ENCODE data around the gene CHRNA4. TPM values are rescaled to one million over a fixed set of nuclear protein-coding genes. Genes with fewer than 3 reads are reported as not detected.
"Not testable (repeated sequence)": the region's sequence is repeated elsewhere in the genome, so short reads cannot be mapped to it uniquely, and the experiment has no call there.

Gene CHRNA4
- total and polyA plus RNA-seq, 5 donors: 0.02 to 0.54 (median 0.27) TPM; not detected in 1

GRCh38 chr20:63383556-63383955, 22.4 kb upstream of the CHRNA4 start:
- no peaks in the 10 kb centered on the region for H3K9me3 ChIP-seq (ENCODE audit: control insufficient read depth, low read length)
- no peak overlapping the region for H3K4me3 ChIP-seq (ENCODE audit: low read length)
- intact Hi-C loops (cut with DNase I): loop anchor here in 1 of 4 donors (2.0 kb wide), 1 partner anchor 75 kb away; no protein-coding TSS in a partner anchor
- no peaks in the 10 kb centered on the region for H3K27me3 ChIP-seq (ENCODE audit: control insufficient read depth, insufficient read depth)
- no peak for ATAC-seq
- DNase-seq: peak in 2 of 3 donors; percentile 2 to 32
- no peaks in the 10 kb centered on the region for H3K4me1 ChIP-seq (ENCODE audit: control insufficient read depth, insufficient read depth, low read length)
- 54% methylated on average over 11 of the region's 11 CpGs for WGBS
- no peak overlapping the region for H3K27ac ChIP-seq (ENCODE audit: low read length)

- 65% methylated on average over 17 of the region's 17 CpGs for WGBS
- H3K27me3 ChIP-seq (ENCODE audit: control insufficient read depth, insufficient read depth): no peaks in the 10 kb centered on the region
- DNase-seq: peak in 2 of 3 donors; percentile 18 to 42
- H3K4me3 ChIP-seq (ENCODE audit: low read length): no peak overlapping the region
- H3K27ac ChIP-seq (ENCODE audit: low read length): no peak overlapping the region
- no peak for ATAC-seq
- H3K9me3 ChIP-seq (ENCODE audit: control insufficient read depth, low read length): no peaks in the 10 kb centered on the region
- intact Hi-C loops (cut with DNase I): loop anchor here in 2 of 4 donors (1.0 to 2.0 kb wide), 2 partner anchors 73 to 74 kb away; no protein-coding TSS in a partner anchor
- no peaks in the 10 kb centered on the region for H3K4me1 ChIP-seq (ENCODE audit: control insufficient read depth, insufficient read depth, low read length)
Measured at GRCh38 chr20:63382551-63383300, 21.6 kb upstream of the CHRNA4 start.

- DNase-seq: peak in 2 of 3 donors; percentile 57 to 64
- Histone ChIP-seq H3K9me3 (ENCODE audit: control insufficient read depth, low read length) (no peaks in the 10 kb centered on the region), H3K27ac (ENCODE audit: low read length) (no peak overlapping the region), H3K4me3 (ENCODE audit: low read length) (no peak overlapping the region), H3K4me1 (ENCODE audit: control insufficient read depth, insufficient read depth, low read length) (no peaks in the 10 kb centered on the region), H3K27me3 (ENCODE audit: control insufficient read depth, insufficient read depth) (no peaks in the 10 kb centered on the region)
- intact Hi-C loops (cut with DNase I): loop anchor here (1.0 to 2.0 kb wide), 2 partner anchors 73 kb away; no protein-coding TSS in a partner anchor
- 20% methylated on average over 22 of the region's 22 CpGs for WGBS
- peak; percentile 33 to 38 for ATAC-seq
Measured at GRCh38 chr20:63381781-63382431, 20.8 kb upstream of the CHRNA4 start.

GRCh38 chr20:63380346-63380870, 19.3 kb upstream of the CHRNA4 start:
- ATAC-seq (no peak), DNase-seq (peak in 2 of 3 donors; percentile 26 to 40)
- 89% methylated on average over 21 of the region's 21 CpGs for WGBS
- no peaks in the 10 kb centered on the region for H3K9me3 ChIP-seq (ENCODE audit: control insufficient read depth, low read length)
- no peaks in the 10 kb centered on the region for H3K27me3 ChIP-seq (ENCODE audit: control insufficient read depth, insufficient read depth)
- H3K4me3 ChIP-seq (ENCODE audit: low read length): no peak overlapping the region
- intact Hi-C loops (cut with DNase I): loop anchor here in 2 of 4 donors (2.0 kb wide), 1 partner anchor 72 kb away; no protein-coding TSS in a partner anchor
- no peaks in the 10 kb centered on the region for H3K4me1 ChIP-seq (ENCODE audit: control insufficient read depth, insufficient read depth, low read length)
- no peak overlapping the region for H3K27ac ChIP-seq (ENCODE audit: low read length)

GRCh38 chr20:63379872-63380271, 18.7 kb upstream of the CHRNA4 start:
- not testable (repeated sequence) for H3K27me3 ChIP-seq (ENCODE audit: control insufficient read depth, insufficient read depth); H3K4me3 ChIP-seq (ENCODE audit: low read length); H3K9me3 ChIP-seq (ENCODE audit: control insufficient read depth, low read length); ATAC-seq; H3K4me1 ChIP-seq (ENCODE audit: control insufficient read depth, insufficient read depth, low read length); H3K27ac ChIP-seq (ENCODE audit: low read length)
- peak in 1 of 3 donors; percentile 3 for DNase-seq
- 88% methylated on average over 9 of the region's 9 CpGs for WGBS
- intact Hi-C loops (cut with DNase I): loop anchor here in 2 of 4 donors (2.0 kb wide), 1 partner anchor 71 kb away; no protein-coding TSS in a partner anchor

- peak in 2 of 3 donors; percentile 24 to 41 for DNase-seq
- Histone ChIP-seq H3K27ac (ENCODE audit: low read length) (no peak overlapping the region), H3K27me3 (ENCODE audit: control insufficient read depth, insufficient read depth) (no peaks in the 10 kb centered on the region), H3K4me1 (ENCODE audit: control insufficient read depth, insufficient read depth, low read length) (no peaks in the 10 kb centered on the region), H3K4me3 (ENCODE audit: low read length) (no peak overlapping the region), H3K9me3 (ENCODE audit: control insufficient read depth, low read length) (no peaks in the 10 kb centered on the region)
- intact Hi-C loops (cut with DNase I): no loop called here
- no peak for ATAC-seq
- 78% methylated on average over 11 of the region's 11 CpGs for WGBS
Measured at GRCh38 chr20:63379296-63379695, 18.1 kb upstream of the CHRNA4 start.

- Histone ChIP-seq H3K4me3 (ENCODE audit: low read length) (no peak overlapping the region), H3K27ac (ENCODE audit: low read length) (no peak overlapping the region), H3K27me3 (ENCODE audit: control insufficient read depth, insufficient read depth) (no peaks in the 10 kb centered on the region), H3K4me1 (ENCODE audit: control insufficient read depth, insufficient read depth, low read length) (no peaks in the 10 kb centered on the region), H3K9me3 (ENCODE audit: control insufficient read depth, low read length) (no peaks in the 10 kb centered on the region)
- DNase-seq: peak in 2 of 3 donors; percentile 22 to 27
- no peak for ATAC-seq
- 54% methylated on average over 12 of the region's 12 CpGs for WGBS
- intact Hi-C loops (cut with DNase I): no loop called here
Measured at GRCh38 chr20:63378626-63379025, 17.5 kb upstream of the CHRNA4 start.

- H3K4me1 ChIP-seq (ENCODE audit: control insufficient read depth, insufficient read depth, low read length): no peaks in the 10 kb centered on the region
- no peak overlapping the region for H3K27ac ChIP-seq (ENCODE audit: low read length)
- 34% methylated on average over 15 of the region's 15 CpGs for WGBS
- ATAC-seq (no peak), DNase-seq (peak in 2 of 3 donors; percentile 11 to 27)
- intact Hi-C loops (cut with DNase I): no loop called here
- H3K4me3 ChIP-seq (ENCODE audit: low read length): no peak overlapping the region
- no peaks in the 10 kb centered on the region for H3K9me3 ChIP-seq (ENCODE audit: control insufficient read depth, low read length)
- H3K27me3 ChIP-seq (ENCODE audit: control insufficient read depth, insufficient read depth): no peaks in the 10 kb centered on the region
Measured at GRCh38 chr20:63377951-63378381, 16.8 kb upstream of the CHRNA4 start.

GRCh38 chr20:63377256-63377941, 16.2 kb upstream of the CHRNA4 start:
- Histone ChIP-seq H3K4me1 (ENCODE audit: control insufficient read depth, insufficient read depth, low read length) (no peaks in the 10 kb centered on the region), H3K4me3 (ENCODE audit: low read length) (no peak overlapping the region), H3K27ac (ENCODE audit: low read length) (no peak overlapping the region), H3K9me3 (ENCODE audit: control insufficient read depth, low read length) (no peaks in the 10 kb centered on the region), H3K27me3 (ENCODE audit: control insufficient read depth, insufficient read depth) (no peaks in the 10 kb centered on the region)
- DNase-seq: peak in 2 of 3 donors; percentile 29 to 41
- intact Hi-C loops (cut with DNase I): no loop called here
- 10% methylated on average over 32 of the region's 32 CpGs for WGBS
- no peak for ATAC-seq

- DNase-seq: peak in 2 of 3 donors; percentile 49 to 50
- ATAC-seq: no peak
- intact Hi-C loops (cut with DNase I): no loop called here
- no peak overlapping the region for H3K4me3 ChIP-seq (ENCODE audit: low read length)
- no peaks in the 10 kb centered on the region for H3K27me3 ChIP-seq (ENCODE audit: control insufficient read depth, insufficient read depth)
- H3K9me3 ChIP-seq (ENCODE audit: control insufficient read depth, low read length): no peaks in the 10 kb centered on the region
- 54% methylated on average over 31 of the region's 31 CpGs for WGBS
- H3K27ac ChIP-seq (ENCODE audit: low read length): no peak overlapping the region
- no peaks in the 10 kb centered on the region for H3K4me1 ChIP-seq (ENCODE audit: control insufficient read depth, insufficient read depth, low read length)
Measured at GRCh38 chr20:63376283-63377250, 15.4 kb upstream of the CHRNA4 start.
